ENCODE measurements around the gene FAM168B.

GRCh38 chr2:131140581-131140980 is 47.3 kb upstream of the FAM168B start:
- TF ChIP-seq GATA2 (IDR thresholded peaks at IDR 0.05; ENCODE audit: low read depth, low read length) (no peak), GATA3 (IDR thresholded peaks at IDR 0.05; ENCODE audit: low read depth, low read length) (no peak)
